ENCODE data around the gene HSPB9. TPM values are rescaled to one million over a fixed set of nuclear protein-coding genes. Genes with fewer than 3 reads are reported as not detected.

HSPB9 gene
- total and polyA plus RNA-seq, 2 of the 8 experiments (the other 6 are each of a cell fraction or from before 2014, with no cell fraction given), result 0.27 to 0.30 TPM

DNA sequence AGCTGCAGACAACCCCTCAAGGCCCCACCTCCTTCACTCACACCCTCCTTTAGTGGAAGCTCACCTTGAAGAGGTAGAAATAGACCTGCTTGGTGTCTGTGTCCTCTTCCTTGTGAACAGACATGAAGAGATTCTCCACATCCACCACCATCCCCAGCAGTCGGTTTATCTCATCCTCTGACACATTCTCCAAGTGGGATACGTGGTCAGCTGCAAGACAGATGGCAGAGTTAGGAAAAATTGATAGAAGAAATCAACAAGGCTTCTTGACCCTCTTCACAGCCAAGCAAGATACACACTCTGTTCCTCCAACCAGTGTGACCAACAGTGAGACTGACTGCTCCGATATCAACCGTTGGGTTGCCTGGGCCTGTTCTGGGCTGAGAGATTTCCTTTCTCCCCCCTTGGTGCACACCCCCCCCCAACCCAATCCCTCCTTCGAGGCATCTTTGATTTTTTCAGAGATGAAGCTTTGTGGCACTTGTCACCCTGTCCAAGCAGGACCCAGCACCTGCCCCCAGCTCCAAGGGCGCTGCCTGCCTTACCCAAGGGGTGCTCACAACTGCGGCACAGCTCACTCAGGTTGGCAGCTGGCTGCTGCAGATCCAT is 2.3 kb upstream of the HSPB9 start (continued):
- TF ChIP-seq, protein P1, sequence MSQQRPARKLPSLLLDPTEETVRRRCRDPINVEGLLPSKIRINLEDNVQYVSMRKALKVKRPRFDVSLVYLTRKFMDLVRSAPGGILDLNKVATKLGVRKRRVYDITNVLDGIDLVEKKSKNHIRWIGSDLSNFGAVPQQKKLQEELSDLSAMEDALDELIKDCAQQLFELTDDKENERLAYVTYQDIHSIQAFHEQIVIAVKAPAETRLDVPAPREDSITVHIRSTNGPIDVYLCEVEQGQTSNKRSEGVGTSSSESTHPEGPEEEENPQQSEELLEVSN (IDR thresholded peaks at IDR 0.05), result no peak
- TF ChIP-seq, protein P2, sequence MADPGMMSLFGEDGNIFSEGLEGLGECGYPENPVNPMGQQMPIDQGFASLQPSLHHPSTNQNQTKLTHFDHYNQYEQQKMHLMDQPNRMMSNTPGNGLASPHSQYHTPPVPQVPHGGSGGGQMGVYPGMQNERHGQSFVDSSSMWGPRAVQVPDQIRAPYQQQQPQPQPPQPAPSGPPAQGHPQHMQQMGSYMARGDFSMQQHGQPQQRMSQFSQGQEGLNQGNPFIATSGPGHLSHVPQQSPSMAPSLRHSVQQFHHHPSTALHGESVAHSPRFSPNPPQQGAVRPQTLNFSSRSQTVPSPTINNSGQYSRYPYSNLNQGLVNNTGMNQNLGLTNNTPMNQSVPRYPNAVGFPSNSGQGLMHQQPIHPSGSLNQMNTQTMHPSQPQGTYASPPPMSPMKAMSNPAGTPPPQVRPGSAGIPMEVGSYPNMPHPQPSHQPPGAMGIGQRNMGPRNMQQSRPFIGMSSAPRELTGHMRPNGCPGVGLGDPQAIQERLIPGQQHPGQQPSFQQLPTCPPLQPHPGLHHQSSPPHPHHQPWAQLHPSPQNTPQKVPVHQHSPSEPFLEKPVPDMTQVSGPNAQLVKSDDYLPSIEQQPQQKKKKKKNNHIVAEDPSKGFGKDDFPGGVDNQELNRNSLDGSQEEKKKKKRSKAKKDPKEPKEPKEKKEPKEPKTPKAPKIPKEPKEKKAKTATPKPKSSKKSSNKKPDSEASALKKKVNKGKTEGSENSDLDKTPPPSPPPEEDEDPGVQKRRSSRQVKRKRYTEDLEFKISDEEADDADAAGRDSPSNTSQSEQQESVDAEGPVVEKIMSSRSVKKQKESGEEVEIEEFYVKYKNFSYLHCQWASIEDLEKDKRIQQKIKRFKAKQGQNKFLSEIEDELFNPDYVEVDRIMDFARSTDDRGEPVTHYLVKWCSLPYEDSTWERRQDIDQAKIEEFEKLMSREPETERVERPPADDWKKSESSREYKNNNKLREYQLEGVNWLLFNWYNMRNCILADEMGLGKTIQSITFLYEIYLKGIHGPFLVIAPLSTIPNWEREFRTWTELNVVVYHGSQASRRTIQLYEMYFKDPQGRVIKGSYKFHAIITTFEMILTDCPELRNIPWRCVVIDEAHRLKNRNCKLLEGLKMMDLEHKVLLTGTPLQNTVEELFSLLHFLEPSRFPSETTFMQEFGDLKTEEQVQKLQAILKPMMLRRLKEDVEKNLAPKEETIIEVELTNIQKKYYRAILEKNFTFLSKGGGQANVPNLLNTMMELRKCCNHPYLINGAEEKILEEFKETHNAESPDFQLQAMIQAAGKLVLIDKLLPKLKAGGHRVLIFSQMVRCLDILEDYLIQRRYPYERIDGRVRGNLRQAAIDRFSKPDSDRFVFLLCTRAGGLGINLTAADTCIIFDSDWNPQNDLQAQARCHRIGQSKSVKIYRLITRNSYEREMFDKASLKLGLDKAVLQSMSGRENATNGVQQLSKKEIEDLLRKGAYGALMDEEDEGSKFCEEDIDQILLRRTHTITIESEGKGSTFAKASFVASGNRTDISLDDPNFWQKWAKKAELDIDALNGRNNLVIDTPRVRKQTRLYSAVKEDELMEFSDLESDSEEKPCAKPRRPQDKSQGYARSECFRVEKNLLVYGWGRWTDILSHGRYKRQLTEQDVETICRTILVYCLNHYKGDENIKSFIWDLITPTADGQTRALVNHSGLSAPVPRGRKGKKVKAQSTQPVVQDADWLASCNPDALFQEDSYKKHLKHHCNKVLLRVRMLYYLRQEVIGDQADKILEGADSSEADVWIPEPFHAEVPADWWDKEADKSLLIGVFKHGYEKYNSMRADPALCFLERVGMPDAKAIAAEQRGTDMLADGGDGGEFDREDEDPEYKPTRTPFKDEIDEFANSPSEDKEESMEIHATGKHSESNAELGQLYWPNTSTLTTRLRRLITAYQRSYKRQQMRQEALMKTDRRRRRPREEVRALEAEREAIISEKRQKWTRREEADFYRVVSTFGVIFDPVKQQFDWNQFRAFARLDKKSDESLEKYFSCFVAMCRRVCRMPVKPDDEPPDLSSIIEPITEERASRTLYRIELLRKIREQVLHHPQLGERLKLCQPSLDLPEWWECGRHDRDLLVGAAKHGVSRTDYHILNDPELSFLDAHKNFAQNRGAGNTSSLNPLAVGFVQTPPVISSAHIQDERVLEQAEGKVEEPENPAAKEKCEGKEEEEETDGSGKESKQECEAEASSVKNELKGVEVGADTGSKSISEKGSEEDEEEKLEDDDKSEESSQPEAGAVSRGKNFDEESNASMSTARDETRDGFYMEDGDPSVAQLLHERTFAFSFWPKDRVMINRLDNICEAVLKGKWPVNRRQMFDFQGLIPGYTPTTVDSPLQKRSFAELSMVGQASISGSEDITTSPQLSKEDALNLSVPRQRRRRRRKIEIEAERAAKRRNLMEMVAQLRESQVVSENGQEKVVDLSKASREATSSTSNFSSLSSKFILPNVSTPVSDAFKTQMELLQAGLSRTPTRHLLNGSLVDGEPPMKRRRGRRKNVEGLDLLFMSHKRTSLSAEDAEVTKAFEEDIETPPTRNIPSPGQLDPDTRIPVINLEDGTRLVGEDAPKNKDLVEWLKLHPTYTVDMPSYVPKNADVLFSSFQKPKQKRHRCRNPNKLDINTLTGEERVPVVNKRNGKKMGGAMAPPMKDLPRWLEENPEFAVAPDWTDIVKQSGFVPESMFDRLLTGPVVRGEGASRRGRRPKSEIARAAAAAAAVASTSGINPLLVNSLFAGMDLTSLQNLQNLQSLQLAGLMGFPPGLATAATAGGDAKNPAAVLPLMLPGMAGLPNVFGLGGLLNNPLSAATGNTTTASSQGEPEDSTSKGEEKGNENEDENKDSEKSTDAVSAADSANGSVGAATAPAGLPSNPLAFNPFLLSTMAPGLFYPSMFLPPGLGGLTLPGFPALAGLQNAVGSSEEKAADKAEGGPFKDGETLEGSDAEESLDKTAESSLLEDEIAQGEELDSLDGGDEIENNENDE (IDR thresholded peaks at IDR 0.05; ENCODE audit: insufficient replicate concordance, low read length), result no peak
- TF ChIP-seq RFX5 (IDR thresholded peaks at IDR 0.05; ENCODE audit: borderline replicate concordance, low read depth, low read length) (no peak), FOSL1 (IDR thresholded peaks at IDR 0.05; ENCODE audit: insufficient read depth, low read depth, low read length) (no peak), ASH2L (IDR thresholded peaks at IDR 0.05; ENCODE audit: low read length) (no peak), TEAD4 (IDR thresholded peaks at IDR 0.05; ENCODE audit: low read depth, low read length) (no peak)
- TF ChIP-seq, protein P3, sequence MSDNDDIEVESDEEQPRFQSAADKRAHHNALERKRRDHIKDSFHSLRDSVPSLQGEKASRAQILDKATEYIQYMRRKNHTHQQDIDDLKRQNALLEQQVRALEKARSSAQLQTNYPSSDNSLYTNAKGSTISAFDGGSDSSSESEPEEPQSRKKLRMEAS (IDR thresholded peaks at IDR 0.05), result no peak

Measured in H1 (cell line).